K562 (cell line): ENCODE data around the gene MBL2.

ENCODE experiments used
- IRF2 ChIP-seq: sonication (generic); formaldehyde crosslinking; IDR thresholded peaks from 2 replicates; pipeline ENCODE4 v1.8.1; 2022; ENCODE audit warnings: mild to moderate bottlenecking, missing genetic modification reagents
- MYNN ChIP-seq, 2 experiments: sonication (generic); formaldehyde crosslinking in 1 of 2; IDR thresholded peaks; 2 replicates each; pipeline versions ENCODE4 v1.5.0 to v1.6.1; 2016 to 2020; ENCODE audit warnings: antibody characterized with exemption in 1 of 2, missing genetic modification reagents in 1 of 2
- POLR2AphosphoS5 ChIP-seq: IDR thresholded peaks from 2 replicates; pipeline ENCODE4 v1.6.1; 2011; ENCODE audit warnings: mild to moderate bottlenecking, low read depth, low read length, moderate library complexity; ENCODE audit not compliant: control insufficient read depth, insufficient read depth
- STAG1 ChIP-seq: sonication (generic); formaldehyde crosslinking; IDR thresholded peaks from 2 replicates; pipeline ENCODE4 v1.5.0; 2020; ENCODE audit warnings: missing genetic modification reagents, borderline replicate concordance
- ZNF121 ChIP-seq: sonication (generic); formaldehyde crosslinking; conservative IDR thresholded peaks from 2 replicates; pipeline ENCODE4 v1.8.0; 2022; ENCODE audit warnings: missing genetic modification reagents
- ZNF695 ChIP-seq: fragments of 450-650 bp; formaldehyde crosslinking; IDR thresholded peaks from 2 replicates; pipeline ENCODE4 v1.4.0; 2020; ENCODE audit warnings: mild to moderate bottlenecking, moderate library complexity
- ZNF764 ChIP-seq: fragments of 250-450 bp; sonication (Bioruptor Pico); IDR thresholded peaks from 2 replicates; pipeline ENCODE4 v1.4.0; 2020; ENCODE audit warnings: low read depth, mild to moderate bottlenecking, moderate library complexity
- TF ChIP-seq, protein P1 (sequence below), 3 experiments: IDR thresholded peaks in 2 of 3; conservative IDR thresholded peaks in 1 of 3; 2 replicates each; pipeline ENCODE4 v1.5.1; 2011 to 2012; ENCODE audit warnings: low read length in 3 of 3, mild to moderate bottlenecking in 3 of 3, control low read depth in 2 of 3, improper control_type of control experiment in 1 of 3, inconsistent platforms in 1 of 3, low read depth in 1 of 3, mixed read lengths in 1 of 3, moderate library complexity in 1 of 3; ENCODE audit not compliant: insufficient read depth in 2 of 3
- TF ChIP-seq, protein P2 (sequence below): fragments of 450-650 bp; conservative IDR thresholded peaks from 2 replicates; pipeline ENCODE4 v1.6.1; 2016; ENCODE audit warnings: missing genetic modification characterization, low read depth, mild to moderate bottlenecking, missing compliant biosample characterization, moderate library complexity
- TF ChIP-seq, protein P3 (sequence below): sonication (generic); formaldehyde crosslinking; IDR thresholded peaks from 2 replicates; pipeline ENCODE4 v1.8.1; 2023; ENCODE audit warnings: mild to moderate bottlenecking, missing genetic modification reagents

DNA sequence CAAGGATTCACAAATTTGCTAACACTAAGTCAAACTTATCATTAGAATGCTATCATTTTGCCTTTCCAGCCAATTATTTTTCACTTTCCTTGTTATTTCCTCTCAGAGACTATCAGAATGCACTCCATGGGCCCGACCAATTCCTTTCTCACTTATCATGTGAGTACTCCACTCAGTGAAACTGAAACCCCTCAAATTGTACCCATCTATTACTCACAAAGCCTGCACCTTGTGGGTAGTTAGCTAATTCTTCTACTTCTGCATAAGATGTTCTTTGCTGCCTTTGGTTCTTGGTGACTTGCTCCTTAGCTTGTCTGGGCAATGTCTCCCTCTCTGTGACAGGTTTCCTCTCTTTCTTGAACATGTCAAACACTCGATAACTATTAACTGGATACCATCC, 35.2 kb upstream of the MBL2 start:
- no peak for TF ChIP-seq ZNF121 (CRISPR knock-in tag)
- TF ChIP-seq, protein P1, sequence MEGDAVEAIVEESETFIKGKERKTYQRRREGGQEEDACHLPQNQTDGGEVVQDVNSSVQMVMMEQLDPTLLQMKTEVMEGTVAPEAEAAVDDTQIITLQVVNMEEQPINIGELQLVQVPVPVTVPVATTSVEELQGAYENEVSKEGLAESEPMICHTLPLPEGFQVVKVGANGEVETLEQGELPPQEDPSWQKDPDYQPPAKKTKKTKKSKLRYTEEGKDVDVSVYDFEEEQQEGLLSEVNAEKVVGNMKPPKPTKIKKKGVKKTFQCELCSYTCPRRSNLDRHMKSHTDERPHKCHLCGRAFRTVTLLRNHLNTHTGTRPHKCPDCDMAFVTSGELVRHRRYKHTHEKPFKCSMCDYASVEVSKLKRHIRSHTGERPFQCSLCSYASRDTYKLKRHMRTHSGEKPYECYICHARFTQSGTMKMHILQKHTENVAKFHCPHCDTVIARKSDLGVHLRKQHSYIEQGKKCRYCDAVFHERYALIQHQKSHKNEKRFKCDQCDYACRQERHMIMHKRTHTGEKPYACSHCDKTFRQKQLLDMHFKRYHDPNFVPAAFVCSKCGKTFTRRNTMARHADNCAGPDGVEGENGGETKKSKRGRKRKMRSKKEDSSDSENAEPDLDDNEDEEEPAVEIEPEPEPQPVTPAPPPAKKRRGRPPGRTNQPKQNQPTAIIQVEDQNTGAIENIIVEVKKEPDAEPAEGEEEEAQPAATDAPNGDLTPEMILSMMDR (IDR thresholded peaks at IDR 0.05 in 2 of 3, conservative IDR thresholded peaks at IDR 0.05 in 1 of 3; ENCODE audit: insufficient read depth in 2 of 3, low read depth in 1 of 3, low read length in 3 of 3): no peak
- no peak for TF ChIP-seq ZNF764 (CRISPR knock-in tag)
- TF ChIP-seq, protein P2, sequence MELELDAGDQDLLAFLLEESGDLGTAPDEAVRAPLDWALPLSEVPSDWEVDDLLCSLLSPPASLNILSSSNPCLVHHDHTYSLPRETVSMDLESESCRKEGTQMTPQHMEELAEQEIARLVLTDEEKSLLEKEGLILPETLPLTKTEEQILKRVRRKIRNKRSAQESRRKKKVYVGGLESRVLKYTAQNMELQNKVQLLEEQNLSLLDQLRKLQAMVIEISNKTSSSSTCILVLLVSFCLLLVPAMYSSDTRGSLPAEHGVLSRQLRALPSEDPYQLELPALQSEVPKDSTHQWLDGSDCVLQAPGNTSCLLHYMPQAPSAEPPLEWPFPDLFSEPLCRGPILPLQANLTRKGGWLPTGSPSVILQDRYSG (tag): no peak
- TF ChIP-seq STAG1: no peak
- no peak for TF ChIP-seq POLR2AphosphoS5
- no peak for TF ChIP-seq MYNN (IDR thresholded peaks at IDR 0.05)
- no peak for TF ChIP-seq MYNN (CRISPR knock-in tag; IDR thresholded peaks at IDR 0.05)
- TF ChIP-seq IRF2 (CRISPR knock-in tag): no peak
- TF ChIP-seq ZNF695 (CRISPR knock-in tag): no peak
- TF ChIP-seq, protein P3, sequence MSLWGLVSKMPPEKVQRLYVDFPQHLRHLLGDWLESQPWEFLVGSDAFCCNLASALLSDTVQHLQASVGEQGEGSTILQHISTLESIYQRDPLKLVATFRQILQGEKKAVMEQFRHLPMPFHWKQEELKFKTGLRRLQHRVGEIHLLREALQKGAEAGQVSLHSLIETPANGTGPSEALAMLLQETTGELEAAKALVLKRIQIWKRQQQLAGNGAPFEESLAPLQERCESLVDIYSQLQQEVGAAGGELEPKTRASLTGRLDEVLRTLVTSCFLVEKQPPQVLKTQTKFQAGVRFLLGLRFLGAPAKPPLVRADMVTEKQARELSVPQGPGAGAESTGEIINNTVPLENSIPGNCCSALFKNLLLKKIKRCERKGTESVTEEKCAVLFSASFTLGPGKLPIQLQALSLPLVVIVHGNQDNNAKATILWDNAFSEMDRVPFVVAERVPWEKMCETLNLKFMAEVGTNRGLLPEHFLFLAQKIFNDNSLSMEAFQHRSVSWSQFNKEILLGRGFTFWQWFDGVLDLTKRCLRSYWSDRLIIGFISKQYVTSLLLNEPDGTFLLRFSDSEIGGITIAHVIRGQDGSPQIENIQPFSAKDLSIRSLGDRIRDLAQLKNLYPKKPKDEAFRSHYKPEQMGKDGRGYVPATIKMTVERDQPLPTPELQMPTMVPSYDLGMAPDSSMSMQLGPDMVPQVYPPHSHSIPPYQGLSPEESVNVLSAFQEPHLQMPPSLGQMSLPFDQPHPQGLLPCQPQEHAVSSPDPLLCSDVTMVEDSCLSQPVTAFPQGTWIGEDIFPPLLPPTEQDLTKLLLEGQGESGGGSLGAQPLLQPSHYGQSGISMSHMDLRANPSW (CRISPR knock-in tag): no peak
